Breast epithelium (tissue), 4 donors: ENCODE results near the gene GTPBP3. TPM values are rescaled to one million over a fixed set of nuclear protein-coding genes. Genes with fewer than 3 reads are reported as not detected.

ENCODE experiments used
- DNase-seq, 2 donors: peaks; one replicate each; pipeline ENCODE4 v3.0.0-alpha.2; 2019; ENCODE audit warnings: low spot score in 2 of 2
- H3K27ac ChIP-seq, 2 donors: fragments of 200-600 bp; sonication (generic) in 1 of 2; one replicate each; pipeline ENCODE4 v1.5.1; 2016 to 2019; ENCODE audit warnings: mild to moderate bottlenecking in 1 of 2
- H3K27me3 ChIP-seq, 2 donors: fragments of 200-600 bp; sonication (generic) in 1 of 2; one replicate each; pipeline versions ENCODE4 v1.5.1 to v1.6.0; 2017 to 2019; ENCODE audit warnings: control low read depth in 1 of 2, mild to moderate bottlenecking in 1 of 2
- H3K36me3 ChIP-seq: fragments of 200-600 bp; one replicate; pipeline ENCODE4 v1.5.1; 2019
- H3K4me1 ChIP-seq, 2 donors: fragments of 200-600 bp; sonication (generic); one replicate each; pipeline ENCODE4 v1.5.1; 2016 to 2019; ENCODE audit warnings: control low read depth in 1 of 2
- H3K4me3 ChIP-seq, 3 donors: fragments of 200-600 bp; sonication (generic); 1 replicate in 2 of 3; 2 replicates in 1 of 3; pipeline ENCODE4 v1.5.1; 2016 to 2019; ENCODE audit warnings: mild to moderate bottlenecking in 3 of 3, moderate library complexity in 2 of 3
- H3K9me3 ChIP-seq, 2 donors: fragments of 200-600 bp; sonication (generic) in 1 of 2; one replicate each; pipeline ENCODE4 v1.5.1; 2016 to 2019; ENCODE audit warnings: control low read depth in 1 of 2
- CTCF ChIP-seq, 3 donors: fragments of 450-650 bp; IDR thresholded peaks; one replicate each; pipeline ENCODE4 v1.5.1; 2016 to 2017; ENCODE audit warnings: antibody characterized with exemption in 3 of 3, mild to moderate bottlenecking in 3 of 3, moderate library complexity in 3 of 3
- POLR2A ChIP-seq: fragments of 450-650 bp; IDR thresholded peaks from one replicate; pipeline ENCODE4 v1.6.1; 2016; ENCODE audit warnings: antibody characterized with exemption, mild to moderate bottlenecking, moderate library complexity
- POLR2AphosphoS5 ChIP-seq, 3 donors: sonication (generic); formaldehyde crosslinking; IDR thresholded peaks; one replicate each; pipeline ENCODE4 v1.6.1; 2017; ENCODE audit warnings: antibody characterized with exemption in 3 of 3
- intact Hi-C: fragments of 100-400 bp; cut with DNase I; formaldehyde crosslinking; loops from one replicate; pipeline ENCODE4 v1.15.1; 2023; ENCODE audit warnings: low total_unique reads
- total RNA-seq, 3 donors: library from RNA; depleted of rRNA; stranded (reverse); fragments of >200 nt; gene quantifications; one replicate each; pipeline ENCODE4 v1.1.0, GENCODE V29; 2016

The GTPBP3 gene
- total RNA-seq, 3 donors from 2014 or later: 15.5 to 22.6 (median 17.7) TPM

GRCh38 chr19:17330262-17331044 lies 6.9 kb upstream of the GTPBP3 start:
- no peak for TF ChIP-seq POLR2AphosphoS5 (IDR thresholded peaks at IDR 0.05)
- TF ChIP-seq CTCF (IDR thresholded peaks at IDR 0.05): no peak
- no peak for TF ChIP-seq POLR2A
- Histone ChIP-seq H3K4me1 (peaks cover 4 to 20% of the 10 kb centered on the region in 2 donors), H3K9me3 (no peaks in the 10 kb centered on the region), H3K4me3 (no peak overlapping the region), H3K27ac (no peak overlapping the region), H3K36me3 (no peaks in the 10 kb centered on the region), H3K27me3 (no peaks in the 10 kb centered on the region)
- no peak for DNase-seq
- intact Hi-C loops: no loop called here

GRCh38 chr19:17331045-17331558 lies 6.3 kb upstream of the GTPBP3 start:
- Histone ChIP-seq H3K4me3 (no peak overlapping the region), H3K4me1 (peaks cover 4 to 18% of the 10 kb centered on the region in 2 donors), H3K36me3 (no peaks in the 10 kb centered on the region), H3K9me3 (no peaks in the 10 kb centered on the region), H3K27me3 (no peaks in the 10 kb centered on the region), H3K27ac (no peak overlapping the region)
- TF ChIP-seq POLR2AphosphoS5 (IDR thresholded peaks at IDR 0.05) (no peak), CTCF (IDR thresholded peaks at IDR 0.05) (no peak), POLR2A (no peak)
- DNase-seq: no peak
- intact Hi-C loops: no loop called here

- intact Hi-C loops: no loop called here
- Histone ChIP-seq H3K4me3 (no peak overlapping the region), H3K27ac (no peak overlapping the region), H3K36me3 (no peaks in the 10 kb centered on the region), H3K9me3 (no peaks in the 10 kb centered on the region), H3K27me3 (no peaks in the 10 kb centered on the region), H3K4me1 (peaks cover 4 to 6% of the 10 kb centered on the region in 2 donors)
- no peak for DNase-seq
- TF ChIP-seq CTCF (IDR thresholded peaks at IDR 0.05) (no peak), POLR2A (no peak), POLR2AphosphoS5 (IDR thresholded peaks at IDR 0.05) (no peak)
These were observed 5.0 kb upstream of the GTPBP3 start for GRCh38 chr19:17332360-17332676.

GRCh38 chr19:17332677-17333581 lies 4.4 kb upstream of the GTPBP3 start:
- intact Hi-C loops: no loop called here
- Histone ChIP-seq H3K27ac (no peak overlapping the region), H3K4me3 (no peak overlapping the region), H3K4me1 (peaks cover 5 to 8% of the 10 kb centered on the region in 2 donors), H3K27me3 (no peaks in the 10 kb centered on the region), H3K9me3 (no peaks in the 10 kb centered on the region), H3K36me3 (no peaks in the 10 kb centered on the region)
- DNase-seq: no peak
- TF ChIP-seq POLR2A (no peak), CTCF (IDR thresholded peaks at IDR 0.05) (no peak), POLR2AphosphoS5 (IDR thresholded peaks at IDR 0.05) (no peak)
